Ishikawa (cell line): ENCODE measurements around the gene ARHGAP33.
A peak's percentile ranks its signal among the peaks of the same experiment; 100 is the strongest.

Experiments
- CEBPB ChIP-seq: IDR thresholded peaks from 2 replicates; pipeline ENCODE4 v1.6.1; 2012
- CREB1 ChIP-seq: IDR thresholded peaks from 2 replicates; pipeline ENCODE4 v1.6.1; 2012; ENCODE audit warnings: low read depth
- EGR1 ChIP-seq: IDR thresholded peaks from 2 replicates; pipeline ENCODE4 v1.6.1; 2012
- EP300 ChIP-seq: IDR thresholded peaks from 2 replicates; pipeline ENCODE4 v1.6.1; 2012; ENCODE audit warnings: borderline replicate concordance
- FOXM1 ChIP-seq: IDR thresholded peaks from 2 replicates; pipeline ENCODE4 v1.6.1; 2012; ENCODE audit warnings: low read depth, borderline replicate concordance
- MAX ChIP-seq: IDR thresholded peaks from 2 replicates; pipeline ENCODE4 v1.6.1; 2012
- NFIC ChIP-seq: IDR thresholded peaks from 2 replicates; pipeline ENCODE4 v1.6.1; 2012
- RAD21 ChIP-seq: IDR thresholded peaks from 2 replicates; pipeline ENCODE4 v1.6.1; 2012; ENCODE audit warnings: low read depth
- REST ChIP-seq: IDR thresholded peaks from 2 replicates; pipeline ENCODE4 v1.6.1; 2012; ENCODE audit warnings: low read depth, mild to moderate bottlenecking
- TAF1 ChIP-seq: IDR thresholded peaks from 2 replicates; pipeline ENCODE4 v1.6.1; 2012; ENCODE audit warnings: low read depth, mild to moderate bottlenecking
- TCF12 ChIP-seq: IDR thresholded peaks from 2 replicates; pipeline ENCODE4 v1.6.1; 2012; ENCODE audit warnings: low read depth
- TEAD4 ChIP-seq: IDR thresholded peaks from 2 replicates; pipeline ENCODE4 v1.6.1; 2012
- USF1 ChIP-seq: IDR thresholded peaks from 2 replicates; pipeline ENCODE4 v1.6.1; 2012
- YY1 ChIP-seq: IDR thresholded peaks from 2 replicates; pipeline ENCODE4 v1.6.1; 2012; ENCODE audit warnings: low read depth
- ZBTB7A ChIP-seq: IDR thresholded peaks from 2 replicates; pipeline ENCODE4 v1.6.1; 2012; ENCODE audit warnings: low read depth

The ARHGAP33 gene

GRCh38 chr19:35755550-35756376 lies 19.6 kb upstream of the ARHGAP33 start:
- TF ChIP-seq NFIC (no peak), TCF12 (no peak), RAD21 (no peak), TAF1 (no peak), EP300 (no peak), MAX (no peak), ZBTB7A (no peak), EGR1 (no peak), CREB1 (no peak), USF1 (no peak), YY1 (no peak), CEBPB (no peak), TEAD4 (no peak), REST (no peak)

GRCh38 chr19:35756377-35757230 lies 18.8 kb upstream of the ARHGAP33 start, which contains the start of gene HSPB6:
Gene HSPB6 (minus strand): TSS chr19:35757029. CDS start chr19:35757008, 21 bp downstream.
- TF ChIP-seq CREB1: no peak
- no peak for TF ChIP-seq TEAD4
- no peak for TF ChIP-seq EGR1

GRCh38 chr19:35757231-35757748 lies 18.1 kb upstream of the ARHGAP33 start:
- TF ChIP-seq ZBTB7A (no peak), REST (no peak), RAD21 (no peak), MAX (no peak), TEAD4 (no peak), USF1 (no peak), YY1 (no peak), EP300 (no peak), TAF1 (no peak), CREB1 (no peak), CEBPB (no peak), NFIC (no peak), TCF12 (no peak), FOXM1 (no peak), EGR1 (no peak)

- no peak for TF ChIP-seq NFIC
- no peak for TF ChIP-seq ZBTB7A
- TF ChIP-seq REST: no peak
- TF ChIP-seq TEAD4: 0 out of 2 replicates have a peak, but pooled peaks have one; percentile 12
- no peak for TF ChIP-seq EP300
- no peak; the same call in 1 of the 2 replicates for TF ChIP-seq CEBPB
- TF ChIP-seq TAF1: peak; percentile 54
- TF ChIP-seq FOXM1: peak; percentile 37; the same call in 1 of the 2 replicates
- peak; percentile 85 for TF ChIP-seq EGR1
- TF ChIP-seq USF1: no peak
- peak; percentile 47 for TF ChIP-seq MAX
- no peak for TF ChIP-seq RAD21
- peak; percentile 31; the same call in 1 of the 2 replicates for TF ChIP-seq CREB1
- peak; percentile 28; the same call in 1 of the 2 replicates for TF ChIP-seq TCF12
- TF ChIP-seq YY1: peak; percentile 76
Measured at GRCh38 chr19:35757749-35758608, 17.4 kb upstream of the ARHGAP33 start, which contains the start of gene PROSER3. Gene PROSER3 (plus strand): TSS chr19:35758176. CDS start chr19:35758216, 40 bp downstream.
